ENCODE results near the gene FAAH2.
A peak's percentile ranks its signal among the peaks of the same experiment; 100 is the strongest.

FAAH2 gene

DNA sequence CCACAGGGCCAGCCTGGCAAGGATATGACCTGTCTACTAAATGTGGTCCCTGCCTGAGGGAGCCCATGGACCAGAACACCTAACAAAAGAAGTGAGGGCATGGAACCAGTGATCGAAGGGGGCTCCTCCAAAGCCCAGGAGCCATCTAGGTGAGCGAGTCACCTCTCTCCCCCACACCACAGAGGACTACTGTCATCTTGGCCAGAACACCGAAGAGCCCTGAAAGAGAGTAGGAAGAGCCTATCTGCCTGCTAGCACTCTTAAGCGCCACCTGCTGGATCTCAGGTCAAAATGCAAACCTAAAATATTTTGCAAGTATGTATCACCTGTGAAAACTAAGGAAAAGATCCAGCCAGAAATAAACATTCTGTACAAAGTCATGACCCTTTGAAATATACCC lies 167.4 kb downstream of the FAAH2 start:
- H3F3A ChIP-seq (ENCODE audit: control insufficient read depth, insufficient read depth): no peaks in the 10 kb centered on the region
- H3K27me3 ChIP-seq (ENCODE audit: control insufficient read depth, low read length): no peaks in the 10 kb centered on the region
- H3K9me3 ChIP-seq (ENCODE audit: control insufficient read depth, insufficient read depth, low read length): no peaks in the 10 kb centered on the region
- H4K20me1 ChIP-seq (ENCODE audit: control insufficient read depth, insufficient read depth, low read depth, low read length): no peaks in the 10 kb centered on the region
- no peaks in the 10 kb centered on the region for H3K79me2 ChIP-seq (ENCODE audit: control insufficient read depth, low read length)
- TF ChIP-seq EZH2phosphoT487 (IDR thresholded peaks at IDR 0.05; ENCODE audit: borderline replicate concordance, low read length): no peak
- TF ChIP-seq, protein P1, sequence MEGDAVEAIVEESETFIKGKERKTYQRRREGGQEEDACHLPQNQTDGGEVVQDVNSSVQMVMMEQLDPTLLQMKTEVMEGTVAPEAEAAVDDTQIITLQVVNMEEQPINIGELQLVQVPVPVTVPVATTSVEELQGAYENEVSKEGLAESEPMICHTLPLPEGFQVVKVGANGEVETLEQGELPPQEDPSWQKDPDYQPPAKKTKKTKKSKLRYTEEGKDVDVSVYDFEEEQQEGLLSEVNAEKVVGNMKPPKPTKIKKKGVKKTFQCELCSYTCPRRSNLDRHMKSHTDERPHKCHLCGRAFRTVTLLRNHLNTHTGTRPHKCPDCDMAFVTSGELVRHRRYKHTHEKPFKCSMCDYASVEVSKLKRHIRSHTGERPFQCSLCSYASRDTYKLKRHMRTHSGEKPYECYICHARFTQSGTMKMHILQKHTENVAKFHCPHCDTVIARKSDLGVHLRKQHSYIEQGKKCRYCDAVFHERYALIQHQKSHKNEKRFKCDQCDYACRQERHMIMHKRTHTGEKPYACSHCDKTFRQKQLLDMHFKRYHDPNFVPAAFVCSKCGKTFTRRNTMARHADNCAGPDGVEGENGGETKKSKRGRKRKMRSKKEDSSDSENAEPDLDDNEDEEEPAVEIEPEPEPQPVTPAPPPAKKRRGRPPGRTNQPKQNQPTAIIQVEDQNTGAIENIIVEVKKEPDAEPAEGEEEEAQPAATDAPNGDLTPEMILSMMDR (IDR thresholded peaks at IDR 0.05; ENCODE audit: low read depth, low read length, poor library complexity, severe bottlenecking): peak; percentile 58
- no peak overlapping the region for H3K27ac ChIP-seq (ENCODE audit: low read depth, low read length)
- H3K36me3 ChIP-seq (ENCODE audit: control insufficient read depth, low read length): no peaks in the 10 kb centered on the region
- H3K4me1 ChIP-seq (ENCODE audit: control insufficient read depth, low read length): no peaks in the 10 kb centered on the region
- no peak overlapping the region for H3K4me3 ChIP-seq (ENCODE audit: low read length)
- H3K9me2 ChIP-seq (replicated peaks; ENCODE audit: control insufficient read depth, low read length): no peaks in the 10 kb centered on the region
- no peak overlapping the region for H3K4me2 ChIP-seq (ENCODE audit: low read length)

DNA sequence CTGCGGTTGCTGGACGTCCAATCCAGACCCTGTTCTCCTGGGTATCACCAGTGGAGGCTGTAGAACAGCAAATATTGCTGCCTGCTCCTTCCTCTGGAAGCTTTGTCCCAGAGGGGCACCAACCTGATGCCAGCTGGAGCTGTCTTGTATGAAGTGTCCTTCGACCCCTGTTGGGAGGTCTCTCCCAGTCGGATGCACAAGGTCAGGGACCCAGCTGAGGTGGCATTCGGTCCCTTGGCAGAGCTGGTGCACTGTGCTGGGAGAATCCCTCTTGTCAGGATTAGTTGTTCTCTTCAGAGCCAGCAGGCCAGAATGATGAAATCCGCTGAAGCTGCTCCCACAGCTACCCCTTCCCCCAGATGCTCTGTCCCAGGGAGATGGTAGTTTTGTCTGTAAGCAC lies 195.0 kb downstream of the FAAH2 start:
- Histone ChIP-seq H3K4me3 (ENCODE audit: low read length) (no peak overlapping the region), H3K27ac (ENCODE audit: low read depth, low read length) (no peak overlapping the region), H3K9me2 (replicated peaks; ENCODE audit: control insufficient read depth, low read length) (no peaks in the 10 kb centered on the region), H4K20me1 (ENCODE audit: control insufficient read depth, insufficient read depth, low read depth, low read length) (no peaks in the 10 kb centered on the region), H3K79me2 (ENCODE audit: control insufficient read depth, low read length) (no peaks in the 10 kb centered on the region), H3K4me2 (ENCODE audit: low read length) (no peak overlapping the region), H3F3A (ENCODE audit: control insufficient read depth, insufficient read depth) (no peaks in the 10 kb centered on the region), H3K9me3 (ENCODE audit: control insufficient read depth, insufficient read depth, low read length) (no peaks in the 10 kb centered on the region), H3K36me3 (ENCODE audit: control insufficient read depth, low read length) (no peaks in the 10 kb centered on the region), H3K27me3 (ENCODE audit: control insufficient read depth, low read length) (no peaks in the 10 kb centered on the region), H3K4me1 (ENCODE audit: control insufficient read depth, low read length) (no peaks in the 10 kb centered on the region)
- TF ChIP-seq EZH2phosphoT487 (IDR thresholded peaks at IDR 0.05; ENCODE audit: borderline replicate concordance, low read length): no peak
- TF ChIP-seq, protein P1 (IDR thresholded peaks at IDR 0.05; ENCODE audit: low read depth, low read length, poor library complexity, severe bottlenecking): no peak

DNA sequence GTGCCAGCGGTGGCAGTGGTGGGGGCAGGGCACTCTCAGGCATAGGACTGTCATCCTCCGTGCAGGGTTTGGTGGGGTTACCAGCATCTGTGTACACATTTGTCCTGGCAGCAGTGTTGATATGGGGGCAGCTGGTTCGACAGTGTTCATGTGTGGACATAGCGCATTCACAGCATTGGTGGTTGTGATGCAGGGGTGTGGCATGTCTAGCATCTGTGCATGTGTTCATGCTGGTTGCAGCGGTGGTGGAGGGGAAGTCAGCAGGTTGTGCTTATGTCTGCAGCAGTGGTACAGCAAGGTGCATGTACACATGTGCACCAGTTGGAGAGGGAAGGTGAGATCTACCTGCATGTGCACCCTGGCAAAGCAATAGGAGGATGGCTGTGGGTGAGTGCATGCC lies 230.0 kb downstream of the FAAH2 start:
- Histone ChIP-seq H3F3A (ENCODE audit: control insufficient read depth, insufficient read depth) (no peaks in the 10 kb centered on the region), H4K20me1 (ENCODE audit: control insufficient read depth, insufficient read depth, low read depth, low read length) (no peaks in the 10 kb centered on the region), H3K9me2 (replicated peaks; ENCODE audit: control insufficient read depth, low read length) (no peaks in the 10 kb centered on the region), H3K27ac (ENCODE audit: low read depth, low read length) (no peak overlapping the region), H3K79me2 (ENCODE audit: control insufficient read depth, low read length) (no peaks in the 10 kb centered on the region), H3K36me3 (ENCODE audit: control insufficient read depth, low read length) (no peaks in the 10 kb centered on the region), H3K4me2 (ENCODE audit: low read length) (no peak overlapping the region), H3K4me3 (ENCODE audit: low read length) (no peak overlapping the region), H3K4me1 (ENCODE audit: control insufficient read depth, low read length) (no peaks in the 10 kb centered on the region), H3K9me3 (ENCODE audit: control insufficient read depth, insufficient read depth, low read length) (no peaks in the 10 kb centered on the region), H3K27me3 (ENCODE audit: control insufficient read depth, low read length) (no peaks in the 10 kb centered on the region)
- TF ChIP-seq EZH2phosphoT487 (IDR thresholded peaks at IDR 0.05; ENCODE audit: borderline replicate concordance, low read length): no peak
- TF ChIP-seq, protein P1 (IDR thresholded peaks at IDR 0.05; ENCODE audit: low read depth, low read length, poor library complexity, severe bottlenecking): no peak

Measured in DOHH2 (cell line).